COLO668 (cell line): ENCODE results near the gene G3BP1.
A peak's percentile ranks its signal among the peaks of the same experiment; 100 is the strongest.
"Not testable (repeated sequence)": the region's sequence is repeated elsewhere in the genome, so short reads cannot be mapped to it uniquely, and the experiment has no call there.

Source experiments
- DNase-seq: peaks from one replicate; lab custom pipeline; 2025; ENCODE audit not compliant: unreplicated experiment; lab: John Stamatoyannopoulos, UW

G3BP1 gene

DNA sequence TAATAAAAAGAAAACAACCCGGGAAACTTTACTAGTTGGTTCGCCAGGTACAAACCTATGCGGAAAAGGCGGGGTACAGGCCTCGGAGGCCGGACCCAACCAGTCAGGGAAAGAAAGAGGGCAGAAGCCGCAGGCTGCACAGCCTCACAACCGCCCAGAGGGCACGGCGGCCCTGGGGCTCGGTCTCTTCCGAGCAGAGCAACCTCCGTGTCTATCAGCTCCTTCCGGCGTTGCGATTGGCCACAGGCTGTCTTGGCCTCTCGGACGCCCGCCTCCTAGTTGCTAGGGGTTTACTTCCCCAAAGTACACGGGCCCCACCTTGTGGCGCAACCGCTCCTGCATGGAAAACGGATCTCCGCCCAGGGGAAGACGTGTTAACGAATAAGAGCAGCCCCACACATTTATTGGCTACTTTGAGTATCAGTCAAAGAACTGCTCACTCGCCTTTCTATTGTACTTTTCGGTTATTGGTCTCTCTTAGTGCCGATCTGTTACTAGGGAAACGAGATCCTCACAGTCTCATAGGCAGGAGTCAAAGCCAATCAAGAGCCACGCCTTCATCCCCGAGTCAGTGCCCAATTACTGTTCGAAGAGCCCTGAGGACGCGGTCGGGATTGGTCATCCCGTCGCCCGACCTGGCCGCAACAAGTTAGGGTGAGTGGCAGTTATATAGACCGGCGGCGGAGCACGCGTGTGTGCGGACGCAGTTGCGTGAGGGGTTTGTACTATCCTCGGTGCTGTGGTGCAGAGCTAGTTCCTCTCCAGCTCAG is at the start of gene G3BP1:
Gene G3BP1 (plus strand): TSS at position 696 of the 770 bp plus-strand sequence. CDS start 14,667 bp downstream, outside the sequence.
- peak; percentile 96 for DNase-seq

DNA sequence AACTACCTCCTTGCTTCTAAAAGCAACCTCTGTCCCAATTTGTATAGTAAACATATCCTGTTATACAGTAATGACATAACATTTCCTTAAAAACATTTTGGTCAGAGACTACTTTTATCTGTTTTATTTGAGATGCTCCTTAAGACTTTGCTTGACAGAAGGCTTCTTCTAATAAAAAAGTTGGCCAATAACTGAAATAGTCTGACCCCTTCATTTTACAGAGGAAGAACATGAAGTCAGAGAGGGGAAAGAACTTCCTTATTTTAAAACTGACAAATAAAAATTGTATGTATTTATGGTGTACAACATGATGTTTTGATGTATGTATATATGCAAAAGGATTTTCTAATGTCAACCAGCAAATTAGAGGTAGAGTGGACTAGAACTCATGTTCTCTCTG is 49.2 kb upstream of the G3BP1 start:
- no peak for DNase-seq

DNA sequence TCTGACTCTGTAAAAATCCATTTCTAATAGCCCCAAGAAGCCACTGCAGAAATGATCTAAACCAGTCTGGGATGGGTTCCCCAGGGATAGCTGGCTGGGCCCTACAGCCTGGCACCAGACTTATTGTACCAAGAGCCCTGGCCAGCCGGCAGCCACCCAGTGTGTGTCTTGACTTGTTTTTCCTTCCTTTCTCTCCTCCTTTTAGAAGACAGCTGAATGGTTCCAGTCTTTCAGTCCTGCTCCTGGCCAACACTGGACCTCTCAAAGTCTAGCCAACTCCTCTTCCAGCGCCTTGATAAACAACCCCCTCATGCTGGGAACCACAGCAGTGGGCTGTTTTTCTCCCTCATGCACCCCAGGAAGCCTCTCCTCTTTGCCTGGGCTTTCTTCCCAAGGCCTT is 47.4 kb upstream of the G3BP1 start:
- DNase-seq: no peak

DNA sequence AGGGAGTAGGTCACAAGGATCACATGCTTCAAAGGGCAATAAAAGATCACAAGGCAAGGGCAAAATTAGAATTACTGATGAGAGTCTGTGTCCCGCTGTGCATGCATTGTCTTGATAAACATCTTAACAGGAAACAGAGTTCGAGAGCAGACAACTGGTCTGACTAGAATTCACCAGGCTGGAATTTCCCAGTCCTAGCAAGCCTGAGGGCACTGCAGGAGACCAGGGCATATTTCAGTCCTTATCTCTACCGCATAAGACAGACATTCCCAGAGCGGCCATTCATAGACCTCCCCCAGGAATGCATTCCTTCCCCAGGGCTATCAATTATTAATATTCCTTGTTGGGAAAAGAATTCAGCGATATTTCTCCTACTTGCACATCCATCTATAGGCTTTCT is 42.2 kb upstream of the G3BP1 start:
- not testable (repeated sequence) for DNase-seq

DNA sequence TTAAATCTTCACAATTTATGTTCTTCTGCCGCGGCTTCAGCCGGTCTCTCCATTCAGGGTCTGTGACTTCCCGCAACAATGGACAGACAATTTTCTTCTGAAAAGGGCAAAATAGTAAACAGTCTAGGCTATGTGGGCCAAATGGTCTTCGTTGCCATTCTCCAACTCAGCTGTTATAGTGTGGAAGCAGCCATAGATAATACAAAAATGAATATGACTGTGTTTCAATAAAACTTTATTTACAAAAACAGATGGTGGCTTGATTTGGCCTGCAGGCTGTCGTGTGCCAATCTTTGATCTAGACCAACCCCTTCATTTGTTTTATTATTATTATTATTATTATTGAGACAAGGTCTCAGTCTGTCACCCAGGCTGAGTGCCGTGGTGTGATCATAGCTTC is 41.4 kb upstream of the G3BP1 start:
- DNase-seq: no peak

DNA sequence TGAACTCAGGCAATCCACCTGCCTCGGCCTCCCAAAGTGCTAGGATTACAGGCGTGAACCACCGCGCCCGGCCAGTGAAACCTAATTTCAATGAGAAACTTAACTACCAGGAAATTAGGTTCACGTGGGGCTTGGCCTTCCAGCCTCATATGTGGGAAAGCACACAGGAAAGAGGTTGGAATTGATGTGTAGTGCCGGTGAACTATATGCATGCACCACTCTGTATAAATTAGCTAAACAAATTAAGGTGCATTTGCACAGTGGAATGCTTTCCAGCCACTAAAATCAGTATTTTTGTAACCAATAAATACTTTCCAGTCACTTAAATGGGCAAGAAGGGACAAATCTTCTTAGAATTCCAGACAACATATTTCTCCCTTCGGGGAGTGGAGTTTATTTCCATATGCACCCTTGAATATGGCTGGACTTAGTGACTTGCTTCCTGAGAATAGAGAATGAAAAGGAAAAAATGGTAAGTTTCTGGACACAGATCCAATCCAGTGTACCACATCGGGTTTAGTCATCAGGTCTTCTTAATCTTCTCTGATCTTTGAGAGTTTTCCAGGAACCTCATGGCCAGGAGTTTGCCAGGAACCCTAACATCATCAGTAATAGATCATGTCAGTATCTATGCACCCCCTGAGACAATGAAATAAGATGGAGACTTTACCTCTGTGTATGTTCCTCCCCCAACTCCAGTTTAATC is 38.2 kb upstream of the G3BP1 start:
- no peak for DNase-seq

DNA sequence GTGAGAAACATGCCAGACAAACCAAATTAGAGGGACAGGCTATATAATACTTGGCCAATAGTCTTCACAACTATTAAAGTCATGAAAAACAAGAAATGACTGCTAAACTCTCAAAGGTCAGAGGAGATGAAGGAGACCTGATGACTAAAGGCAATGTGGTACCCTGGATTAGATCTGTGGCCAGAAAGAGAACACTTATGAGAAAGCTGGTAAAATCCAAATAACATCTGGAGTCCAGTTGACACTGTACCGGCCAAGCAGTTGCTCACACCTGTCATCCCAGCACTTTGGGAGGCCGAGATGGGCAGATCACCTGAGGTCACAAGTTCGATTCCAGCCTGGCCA is 37.7 kb upstream of the G3BP1 start:
- no peak for DNase-seq

DNA sequence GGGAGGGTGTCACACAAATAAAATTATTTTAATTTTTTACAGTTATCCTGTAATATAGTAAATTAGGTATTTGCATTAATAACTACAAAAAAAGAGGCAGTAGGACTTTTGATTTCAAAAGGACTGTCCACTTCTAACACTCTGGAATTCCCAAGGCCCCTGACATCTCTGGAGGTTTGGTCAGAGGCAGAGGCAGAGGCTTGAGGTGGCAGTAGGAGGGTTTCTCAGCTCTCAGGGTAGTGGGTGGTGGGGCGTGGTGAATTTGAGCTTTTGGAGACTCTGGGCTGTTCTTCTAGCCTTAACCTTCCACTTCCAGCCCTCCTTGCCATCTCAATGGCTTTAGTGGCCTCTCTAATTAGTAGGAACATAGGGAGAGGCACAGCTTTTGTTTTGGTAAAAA is 36.1 kb upstream of the G3BP1 start:
- DNase-seq: no peak

DNA sequence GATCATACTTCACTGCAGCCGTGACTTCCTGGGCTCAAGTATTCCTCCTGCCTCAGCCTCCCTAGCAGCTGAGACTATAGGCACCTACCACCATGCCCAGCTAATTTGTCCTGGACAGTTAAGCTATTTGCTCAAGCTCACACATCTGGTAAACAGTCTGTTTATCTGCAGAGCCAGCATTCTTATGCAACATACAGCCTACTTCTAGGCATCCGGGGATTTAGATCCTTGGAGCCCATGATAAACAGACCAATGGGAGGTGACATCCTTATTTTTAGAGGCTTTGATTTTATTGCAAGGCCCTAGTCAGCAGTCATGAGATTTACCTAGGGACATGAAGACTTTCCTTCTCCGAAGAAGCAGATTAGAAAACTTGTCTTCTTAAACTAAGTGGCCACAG is 34.3 kb upstream of the G3BP1 start:
- no peak for DNase-seq

DNA sequence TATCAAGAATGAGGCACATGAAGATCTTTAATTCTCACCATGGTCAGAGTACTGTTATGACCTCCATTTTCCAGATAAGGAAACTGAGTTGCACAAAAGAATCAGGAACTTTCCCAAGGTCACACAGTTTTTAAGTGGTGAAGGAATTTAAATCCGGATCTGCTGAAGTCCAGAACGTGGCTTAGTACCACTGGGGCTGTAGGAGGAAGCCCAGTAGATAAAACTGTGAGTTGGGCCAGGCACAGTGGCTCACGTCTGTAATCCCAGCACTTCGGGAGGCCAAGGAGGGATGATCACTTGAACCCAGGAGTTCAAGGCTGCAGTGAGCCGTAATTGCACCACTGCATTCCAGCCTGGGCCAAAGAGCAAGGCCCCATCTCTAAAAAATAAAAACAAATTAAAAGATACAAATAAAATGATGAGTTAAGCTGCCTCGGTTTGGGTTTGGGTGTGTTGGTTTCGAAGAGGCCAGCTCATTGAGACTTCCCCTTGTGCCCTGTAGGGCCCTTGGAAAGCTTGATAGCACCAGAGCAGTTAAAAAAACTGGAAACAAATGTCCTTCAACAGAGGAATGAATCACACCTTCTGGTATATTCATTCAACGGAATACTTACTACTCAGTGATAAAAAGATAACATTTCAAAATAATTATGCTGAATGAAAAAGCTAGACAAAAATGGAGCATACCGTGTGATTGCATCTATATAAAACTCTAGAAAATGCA is 33.5 kb upstream of the G3BP1 start:
- no peak for DNase-seq

DNA sequence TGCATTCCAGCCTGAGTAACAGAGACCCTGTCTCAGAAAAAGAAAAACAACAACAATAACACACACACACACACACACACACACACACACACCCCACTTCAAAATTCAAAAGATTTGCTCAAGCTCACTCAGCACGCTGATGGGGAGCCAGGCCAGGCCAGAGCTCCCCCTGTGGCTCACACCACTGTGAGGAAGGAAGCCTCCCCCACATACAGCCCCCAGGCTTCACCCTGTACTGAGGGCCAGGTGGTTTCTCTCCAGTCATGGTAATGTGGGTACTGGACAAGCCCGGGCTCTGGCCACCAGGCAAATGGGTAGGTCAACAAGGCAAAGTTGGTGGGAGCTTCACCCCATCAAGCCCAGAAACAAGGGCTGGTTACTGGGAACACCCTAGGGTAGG is 32.4 kb upstream of the G3BP1 start:
- no peak for DNase-seq

DNA sequence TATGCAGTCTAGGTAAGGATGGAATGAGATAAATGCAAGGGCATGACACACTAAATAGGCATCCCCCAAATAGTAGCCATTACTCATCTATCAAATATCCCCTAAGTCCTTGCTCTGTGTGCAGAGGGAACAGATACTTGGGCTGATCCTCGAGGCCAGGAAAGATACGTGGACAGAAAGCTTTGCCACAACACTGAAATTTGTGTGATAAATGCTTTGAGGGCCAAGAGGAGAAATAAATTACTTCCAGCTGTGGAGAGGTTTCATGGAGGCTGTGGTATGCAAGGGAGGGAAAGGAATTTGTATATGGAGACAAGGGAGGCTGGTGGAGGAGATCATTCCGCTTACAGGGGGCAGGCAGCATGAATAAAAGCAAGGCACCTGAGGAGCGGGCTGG is 31.8 kb upstream of the G3BP1 start:
- DNase-seq: no peak

DNA sequence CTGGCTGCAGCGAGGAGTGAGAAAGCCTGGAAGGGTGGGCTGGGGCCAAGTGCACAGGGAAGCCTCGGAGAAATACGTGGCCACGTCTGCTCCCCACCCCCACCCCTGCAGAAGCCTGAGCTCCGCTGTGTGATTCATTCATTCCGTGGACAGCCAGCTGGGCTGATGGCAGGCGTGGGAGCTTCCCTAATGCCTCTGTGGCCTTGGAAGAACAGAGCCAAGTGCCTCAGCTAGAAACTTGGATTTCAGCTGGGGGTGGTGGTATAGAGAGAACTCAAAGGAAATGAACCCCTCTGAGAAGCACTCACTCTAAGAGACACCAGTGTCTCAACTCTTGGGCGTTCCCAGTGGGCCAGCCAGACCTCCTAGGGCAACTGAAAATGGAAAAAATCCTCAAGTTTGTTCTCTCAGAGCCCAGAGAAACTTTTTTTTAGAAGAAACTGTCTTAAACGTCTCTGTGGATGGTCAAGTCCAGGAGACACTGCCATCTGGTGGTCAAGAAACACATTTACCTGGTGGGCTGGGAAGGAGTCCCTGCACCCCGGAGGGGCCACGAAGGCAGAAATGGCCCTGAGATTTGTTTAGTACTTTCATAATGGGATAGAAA is 31.3 kb upstream of the G3BP1 start:
- DNase-seq: peak; percentile 8

DNA sequence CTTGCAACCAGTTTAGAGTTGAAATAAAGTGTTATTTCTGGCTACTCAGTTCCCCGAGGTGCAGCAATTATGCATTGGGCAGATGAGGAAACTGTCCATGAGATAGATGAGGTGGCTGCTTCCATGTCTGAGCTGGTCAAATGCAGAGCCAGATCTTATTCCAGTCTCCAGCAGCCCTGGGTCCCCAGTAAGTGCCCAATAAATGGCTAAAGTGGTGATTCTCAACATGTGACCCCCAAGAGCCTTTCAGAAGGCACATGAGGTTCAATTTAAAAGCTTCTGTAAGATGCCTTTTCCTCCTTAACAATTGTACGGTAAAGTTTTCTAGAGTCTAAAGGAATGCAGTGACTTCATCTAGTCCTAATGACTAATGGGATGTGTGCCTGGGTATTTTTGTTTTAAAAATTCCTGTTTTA is 30.8 kb upstream of the G3BP1 start:
- DNase-seq: no peak

DNA sequence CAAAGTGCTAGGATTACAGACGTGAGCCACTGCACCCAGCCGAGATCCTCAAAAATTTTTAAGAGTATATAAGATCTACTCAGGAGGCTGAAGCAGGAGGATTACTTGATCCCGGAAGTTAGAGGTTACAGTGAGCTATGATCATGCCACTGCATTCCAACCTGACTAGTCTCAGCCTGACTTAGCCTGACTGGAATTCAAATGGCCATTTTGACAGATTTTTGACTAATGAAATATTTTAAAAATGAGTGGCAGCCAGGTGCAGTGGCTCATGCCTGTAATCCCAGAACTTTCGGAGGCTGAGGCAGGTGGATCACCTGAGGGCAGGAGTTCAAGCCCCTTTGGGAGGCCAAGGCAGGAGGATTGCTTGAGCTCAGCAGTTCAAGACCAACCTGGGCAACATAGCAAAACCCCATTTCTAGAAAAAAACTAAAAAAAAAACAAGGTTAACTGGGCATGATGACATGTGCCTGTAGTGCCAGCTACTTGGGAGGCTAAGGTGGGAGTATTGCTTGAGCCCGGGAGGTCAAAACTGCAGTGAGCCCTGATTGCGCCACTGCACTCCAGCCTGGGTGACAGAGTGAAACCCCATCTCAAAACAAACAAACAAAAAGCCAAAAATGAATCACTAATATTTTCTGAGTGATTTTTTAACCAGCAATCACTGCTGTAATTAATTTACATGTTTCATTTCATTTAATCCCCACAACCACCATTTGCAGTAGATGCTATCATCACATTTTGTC is 29.9 kb upstream of the G3BP1 start:
- no peak for DNase-seq

DNA sequence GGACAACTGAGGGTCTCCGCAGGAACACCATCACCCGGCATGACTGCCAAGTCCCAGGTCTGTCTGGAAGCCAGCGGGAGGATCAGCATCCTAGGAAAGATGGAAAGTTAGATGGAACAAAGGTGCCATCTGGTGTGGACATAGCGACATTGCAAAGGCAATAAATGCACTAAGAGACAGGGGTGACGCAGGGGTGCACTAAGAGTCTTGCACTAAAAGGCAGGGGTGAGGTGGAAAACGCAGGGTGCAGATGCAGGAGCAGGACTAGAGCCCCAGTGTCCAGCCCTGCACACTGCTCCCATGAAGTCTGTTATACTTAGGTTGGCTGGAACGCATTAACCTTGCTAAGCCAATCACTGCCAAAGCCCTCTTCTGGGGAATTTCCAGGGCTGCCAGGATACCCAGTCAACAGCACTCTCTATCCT is 28.9 kb upstream of the G3BP1 start:
- peak; percentile 5 for DNase-seq

DNA sequence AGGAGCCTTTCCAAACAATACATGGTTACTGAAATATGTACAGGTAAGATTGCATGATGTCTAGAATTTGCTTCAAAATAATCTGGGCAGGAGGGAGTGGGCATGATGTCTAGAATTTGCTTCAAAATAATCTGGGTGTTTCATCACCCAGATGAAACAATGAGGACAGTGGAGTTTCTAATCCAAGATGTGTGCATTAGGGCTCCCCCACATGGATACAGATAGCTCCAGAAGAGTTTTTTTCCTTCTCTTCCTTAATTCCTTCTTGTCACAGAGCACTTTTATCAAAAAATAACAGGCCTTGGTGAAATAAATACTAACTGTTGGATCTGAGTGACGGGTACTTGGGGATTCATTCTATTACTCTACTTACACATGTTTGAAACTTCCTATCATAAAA is 28.2 kb upstream of the G3BP1 start:
- no peak for DNase-seq

DNA sequence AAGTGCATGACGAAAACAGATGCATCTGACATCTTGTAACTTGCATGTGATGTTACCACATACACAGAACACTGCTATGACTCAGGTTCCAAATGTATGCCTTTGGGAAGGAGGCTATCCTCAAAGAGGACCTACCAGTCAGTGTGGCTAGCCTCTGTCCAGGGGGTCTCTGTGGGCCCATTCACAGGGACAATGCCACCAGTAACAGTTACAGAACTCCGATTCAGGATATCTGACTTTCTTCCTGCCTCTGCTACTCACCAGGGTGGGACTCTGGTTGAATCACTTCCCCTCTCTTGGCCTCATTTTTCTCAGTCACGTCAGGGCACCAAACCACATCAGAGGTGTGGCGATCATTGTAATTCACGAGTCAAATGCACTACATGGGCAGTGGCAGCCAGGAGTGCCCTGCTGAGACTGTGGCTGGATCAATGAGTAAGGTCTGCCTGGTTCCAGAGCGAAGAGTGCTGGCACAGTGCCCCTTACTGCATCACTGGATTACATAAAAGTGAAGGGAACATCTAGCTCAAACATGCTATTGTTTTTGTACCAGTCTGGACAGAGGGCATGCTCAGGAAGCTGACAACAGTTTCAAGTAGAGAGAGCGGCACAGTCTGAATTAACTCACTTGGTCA is 26.6 kb upstream of the G3BP1 start:
- DNase-seq: no peak

DNA sequence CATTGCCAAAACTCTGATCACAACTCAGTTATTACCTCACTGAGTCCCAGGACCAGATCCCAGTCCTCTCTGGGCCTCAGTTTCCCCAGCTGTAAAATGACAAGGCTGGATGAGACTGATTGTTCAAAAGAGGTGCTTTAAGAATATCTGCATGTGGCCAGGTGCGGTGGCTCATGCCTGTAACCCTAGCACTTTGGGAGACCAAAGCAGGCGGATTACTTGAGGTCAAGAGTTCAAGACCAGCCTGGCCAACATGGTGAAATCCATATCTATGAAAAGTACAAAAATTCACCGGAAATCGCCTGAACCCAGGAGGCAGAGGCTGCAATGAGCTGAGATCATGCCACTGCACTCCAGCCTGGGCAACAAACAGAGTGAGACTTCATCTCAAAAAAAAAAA is 21.6 kb upstream of the G3BP1 start:
- DNase-seq: no peak

DNA sequence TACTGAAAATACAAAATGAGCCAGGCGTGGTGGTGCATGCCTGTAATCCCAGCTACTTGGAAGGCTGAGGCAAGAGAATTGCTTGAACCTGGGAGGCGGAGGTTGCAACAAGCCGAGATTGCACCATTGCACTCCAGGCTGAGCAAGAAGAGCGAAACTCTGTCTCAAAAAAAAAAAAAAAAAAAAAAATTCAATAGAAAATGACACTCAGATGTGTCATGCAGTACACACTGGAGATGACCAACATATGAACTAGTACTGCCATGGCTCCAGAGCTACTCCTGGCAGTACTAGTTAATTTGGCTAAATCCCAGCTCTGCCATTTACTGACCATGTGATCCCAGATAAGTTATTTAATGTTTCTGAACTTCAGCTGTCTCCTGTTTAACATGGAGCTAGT is 20.7 kb upstream of the G3BP1 start:
- DNase-seq: no peak

DNA sequence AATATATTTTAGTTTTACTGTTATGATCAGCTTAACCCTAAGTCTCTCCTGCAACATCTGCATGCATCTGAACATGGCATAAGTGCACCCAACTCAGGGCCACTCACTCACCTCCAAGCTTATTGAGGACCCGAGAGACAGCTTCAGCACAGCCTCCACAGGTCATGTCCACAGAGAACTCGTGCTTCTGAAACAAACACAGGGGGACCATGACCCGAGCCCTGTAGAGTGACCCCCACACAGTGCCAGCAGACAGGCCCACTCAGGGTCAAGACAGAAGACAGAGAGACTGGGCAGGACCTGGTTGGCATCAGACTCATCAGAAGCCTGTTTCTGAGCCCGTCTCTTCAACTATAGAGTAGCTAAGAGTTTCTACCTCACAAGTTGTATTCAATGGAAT is 20.2 kb upstream of the G3BP1 start:
- DNase-seq: no peak
